H1 (cell line): ENCODE results near the gene ZNF57. TPM values are rescaled to one million over a fixed set of nuclear protein-coding genes. Genes with fewer than 3 reads are reported as not detected.

Source experiments
- BACH1 ChIP-seq: IDR thresholded peaks from 2 replicates; pipeline ENCODE4 v1.6.1; 2012; ENCODE audit warnings: low read length, improper control_type of control experiment
- GABPA ChIP-seq: IDR thresholded peaks from 2 replicates; pipeline ENCODE4 v1.6.1; 2011; ENCODE audit warnings: mild to moderate bottlenecking, low read length, moderate library complexity, borderline replicate concordance; ENCODE audit not compliant: insufficient read depth
- JUN ChIP-seq: IDR thresholded peaks from 2 replicates; pipeline ENCODE4 v1.6.1; 2011; ENCODE audit warnings: low read depth, mild to moderate bottlenecking, improper control_type of control experiment, low read length
- KDM1A ChIP-seq: fragments of 200-600, 300-600 bp; sonication (generic); IDR thresholded peaks from 2 replicates; pipeline ENCODE4 v1.7.1; 2016; ENCODE audit warnings: mild to moderate bottlenecking, low read length, borderline replicate concordance
- POLR2A ChIP-seq, 2 experiments: IDR thresholded peaks; 1 replicate in 1 of 2; 2 replicates in 1 of 2; pipeline ENCODE4 v1.6.1; 2011; ENCODE audit warnings: low read depth in 2 of 2, low read length in 2 of 2, mild to moderate bottlenecking in 2 of 2; ENCODE audit errors: control extremely low read depth in 1 of 2
- SUZ12 ChIP-seq: fragments of 200-600 bp; sonication (generic); IDR thresholded peaks from 2 replicates; pipeline ENCODE4 v1.6.1; 2012; ENCODE audit warnings: mild to moderate bottlenecking, inconsistent platforms, low read length, moderate library complexity, mixed read lengths
- YY1 ChIP-seq: IDR thresholded peaks from 2 replicates; pipeline ENCODE4 v1.6.1; 2011; ENCODE audit warnings: low read depth, mild to moderate bottlenecking, low read length
- polyA plus RNA-seq, 7 experiments: library from polyadenylated mRNA; depleted of rRNA in 3 of 7; stranded (reverse) in 5 of 7; unstranded in 2 of 7; fragments of >200 nt in 5 of 7; fragments of 200-250 nt in 2 of 7; gene quantifications; 1 replicate in 5 of 7; 2 replicates in 1 of 7; 4 replicates in 1 of 7; pipeline versions ENCODE4 v1.2.1 to v1.2.3, GENCODE V29; 2011 to 2013; ENCODE audit warnings: missing spikeins in 2 of 7, mixed read lengths in 2 of 7
- total RNA-seq: library from RNA; stranded (reverse); fragmentation: NEBNext Ultra II Directional; extraction: Animal tissue kit (Norgen Biotek cat#: 25700); gene quantifications from 2 replicates; pipeline ENCODE4 v1.2.1, GENCODE V29; 2021
- TF ChIP-seq, protein P1 (sequence below): IDR thresholded peaks from 2 replicates; pipeline ENCODE4 v1.6.1; 2011; ENCODE audit warnings: low read depth, mild to moderate bottlenecking, low read length; ENCODE audit not compliant: insufficient read depth

Gene ZNF57
- total and polyA plus RNA-seq, 2 of the 8 experiments (the other 6 are each of a cell fraction or from before 2014, with no cell fraction given): 4.9 to 8.9 TPM

DNA sequence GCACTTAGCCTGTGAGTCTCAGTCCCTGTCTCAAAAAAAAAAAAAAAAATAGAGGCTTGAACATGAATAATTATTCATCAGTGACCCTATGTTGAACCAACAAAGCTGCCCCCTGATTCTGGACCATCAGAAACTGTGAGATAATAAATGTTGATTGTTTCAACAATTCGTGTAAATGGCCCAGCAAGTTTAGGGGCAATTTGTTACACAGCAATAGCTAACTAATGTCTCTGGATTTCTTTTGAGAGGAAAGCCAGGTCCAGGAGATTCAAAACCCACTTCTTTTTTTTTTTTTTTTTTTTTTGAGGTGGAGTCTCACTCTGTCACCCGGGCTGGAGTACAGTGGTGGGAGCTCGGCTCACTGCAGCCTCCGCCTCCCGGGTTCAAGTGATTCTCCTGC is 64.1 kb downstream of the ZNF57 start (continued):
- TF ChIP-seq BACH1 (no peak), JUN (no peak), GABPA (no peak), POLR2A (IDR thresholded peaks at IDR 0.05; ENCODE audit: control extremely low read depth in 1 of 2, low read depth in 2 of 2, low read length in 2 of 2) (no peak), SUZ12 (no peak), YY1 (no peak), KDM1A (no peak)
- TF ChIP-seq, protein P1, sequence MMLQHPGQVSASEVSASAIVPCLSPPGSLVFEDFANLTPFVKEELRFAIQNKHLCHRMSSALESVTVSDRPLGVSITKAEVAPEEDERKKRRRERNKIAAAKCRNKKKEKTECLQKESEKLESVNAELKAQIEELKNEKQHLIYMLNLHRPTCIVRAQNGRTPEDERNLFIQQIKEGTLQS: no peak
